ENCODE data around the gene ADPRH. TPM values are rescaled to one million over a fixed set of nuclear protein-coding genes. Genes with fewer than 3 reads are reported as not detected.

Gene ADPRH
- total RNA-seq (2013; cell fraction: nucleolus; rRNA removed), result 31.0 and 32.4 TPM in 2 replicates
- total RNA-seq (2014; rRNA removed) (15.4 and 17.2 TPM in 2 replicates), total RNA-seq (2014; rRNA removed; fragmentation: Illumina TruSeq; extraction: Trizol) (12.2 and 13.2 TPM in 2 replicates), total RNA-seq (2021) (24.9 and 26.0 TPM in 2 replicates), polyA plus RNA-seq (2011; rRNA removed) (32.6 and 33.1 TPM in 2 replicates), polyA plus RNA-seq (2014; fragmentation: Illumina TruSeq; extraction: Trizol) (24.5 and 25.8 TPM in 2 replicates), polyA plus RNA-seq (2014; fragmentation: Nextera tagmentation; extraction: Ambion mirVana) (1 to 10 TPM; 2.3 to 3.7 TPM), polyA plus RNA-seq (2014; rRNA removed) (16.5 and 19.1 TPM in 2 replicates), polyA plus RNA-seq (2016; fragmentation: Nextera tagmentation; extraction: Ambion mirVana) (10 to 100 TPM; 19.0 to 22.0 TPM), polyA minus RNA-seq (2011; rRNA and poly(A)+ RNA removed) (31.7 and 36.9 TPM in 2 replicates), Bru-seq, nascent RNA (percentile 83 among the genes with signal in this experiment), BruChase-seq, experiment 1, labeled RNA remaining after a 6-hour chase (percentile 80 among the genes with signal in this experiment), BruChase-seq, experiment 2, labeled RNA remaining after a 2-hour chase (percentile 81 among the genes with signal in this experiment)
- 11.1 TPM for polyA plus RNA-seq (2011; ENCODE audit: low read depth)
- 23.1 and 27.0 TPM in 2 replicates for polyA plus RNA-seq (2011; cell fraction: cytosol; rRNA removed)
- 18.0 and 19.9 TPM in 2 replicates for polyA plus RNA-seq (2011; cell fraction: nucleus; rRNA removed)
- polyA plus RNA-seq (2012), result 13.2 and 20.2 TPM in 2 replicates
- polyA minus RNA-seq (2011; cell fraction: cytosol; rRNA and poly(A)+ RNA removed), result 10.2 and 11.2 TPM in 2 replicates
- 12.1 and 16.2 TPM in 2 replicates for polyA minus RNA-seq (2011; cell fraction: nucleus; rRNA and poly(A)+ RNA removed)
- long read RNA-seq, experiment 1, full-length matches to known transcripts, result 10 of 10 reads
- long read RNA-seq, experiment 1, partial matches to known transcripts, result 0 of 10 reads
- long read RNA-seq, experiment 1, other reads (novel, unspliced or antisense), result 0 of 10 reads
- long read RNA-seq, experiment 2, full-length matches to known transcripts, result 56 of 73 reads
- long read RNA-seq, experiment 2, partial matches to known transcripts, result 14 of 73 reads
- long read RNA-seq, experiment 2, other reads (novel, unspliced or antisense), result 3 of 73 reads

DNA sequence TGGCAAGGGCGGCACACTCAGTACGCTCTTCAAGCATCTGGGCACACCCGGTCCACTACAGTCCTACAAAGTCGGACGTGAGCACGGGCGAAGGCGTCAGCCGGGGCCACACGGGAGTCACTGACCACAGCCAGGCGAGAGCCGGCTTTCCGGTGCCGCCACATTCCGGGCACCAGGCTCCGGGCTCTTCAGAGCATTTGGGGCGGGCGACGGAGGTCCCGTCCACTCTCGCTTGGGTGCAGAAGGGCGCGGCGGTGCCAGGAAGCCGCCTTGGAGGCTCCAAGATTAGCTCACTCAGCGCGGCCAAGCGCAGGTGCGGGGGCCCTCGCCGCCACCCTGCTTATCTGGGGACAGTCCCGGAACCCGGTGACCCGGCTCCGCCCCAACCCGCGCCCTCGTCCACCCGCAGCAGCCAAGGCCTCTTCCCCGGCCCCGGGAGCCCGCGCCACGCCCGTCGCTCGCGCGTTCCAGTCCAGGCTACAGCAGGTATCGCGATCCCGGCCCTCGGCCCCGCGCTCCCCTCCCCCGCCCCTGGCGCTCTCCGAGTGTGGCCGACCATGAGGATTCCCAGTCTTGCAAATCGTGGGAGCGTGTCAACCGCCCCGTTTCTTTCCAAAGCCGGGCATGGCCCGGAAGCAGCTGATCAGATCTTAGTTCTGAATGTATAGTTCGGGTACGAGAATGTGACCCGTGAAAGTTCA lies at the start of gene ADPRH:
Gene ADPRH, plus strand, starts transcription at position 127 of the 701 bp plus-strand sequence. CDS start 2,678 bp downstream, outside the sequence.
- Histone ChIP-seq H3K79me2 (ENCODE audit: control insufficient read depth, insufficient read depth, low read length) (peaks cover 35% of the 10 kb centered on the region), H2AFZ (ENCODE audit: control insufficient read depth, low read depth, low read length) (peak within 1 kb of the TSS; percentile 73), H3K9ac (ENCODE audit: control insufficient read depth, insufficient read depth, low read length) (peak within 1 kb of the TSS; percentile 89), H3K27ac (ENCODE audit: control insufficient read depth, insufficient read depth) (peak within 1 kb of the TSS; percentile 97), H3K4me3 (peak within 1 kb of the TSS; percentile 84), H4K20me1 (ENCODE audit: control insufficient read depth, insufficient read depth) (no peaks in the 10 kb centered on the region), H3K36me3 (ENCODE audit: control insufficient read depth in 2 of 2, insufficient read depth in 2 of 2, low read length in 1 of 2) (no peaks in the 10 kb centered on the region), H3K4me1 (ENCODE audit: control insufficient read depth, insufficient read depth, low read length) (peaks cover 17% of the 10 kb centered on the region), H3K4me2 (ENCODE audit: control insufficient read depth, insufficient read depth) (peak within 1 kb of the TSS; percentile 77), H3K9me3 (replicated peaks; ENCODE audit: control insufficient read depth, insufficient read depth, low read length) (no peaks in the 10 kb centered on the region), H3K27me3 (replicated peaks in 1 of 2; ENCODE audit: control insufficient read depth in 2 of 2, insufficient read depth in 2 of 2, low read length in 1 of 2) (no peaks in the 10 kb centered on the region)
- ChIA-PET CTCF (interaction anchor here (0.7 to 6.4 kb wide), 5 partner anchors 10 to 21 kb away, joined by 3 to 56 read pairs (median 15); no protein-coding TSS in a partner anchor), RAD21 (ENCODE audit: unreplicated experiment) (interaction anchor here (0.6 to 6.2 kb wide), 13 partner anchors 9 to 26 kb away, joined by 3 to 76 read pairs (median 6); partner anchors contain the start of gene CD80), POLR2A (interaction anchor here (0.5 to 7.4 kb wide), 14 partner anchors 8 to 515 kb away, joined by 3 to 133 read pairs (median 8); partner anchors contain the start of genes CD80, COX17, GSK3B and PLA1A), SMC1A (ENCODE audit: uncharacterized antibody, unreplicated experiment) (interaction anchor here (0.5 to 5.7 kb wide), 14 partner anchors 8 to 97 kb away, joined by 3 to 62 read pairs (median 6); partner anchors contain the start of genes CD80, COX17 and PLA1A)
- DNase-seq (ENCODE audit: low read depth, low spot score) (no peak), ATAC-seq (peak; percentile 80), FAIRE-seq (peak; percentile 23)
- no TSS peak for BruUV-seq (replicated peaks)
- in situ Hi-C loops (cut with MboI), result no loop called here
- 1% methylated on average over 68 of the region's 68 CpGs for WGBS (ENCODE audit: insufficient coverage, insufficient replicate concordance, low lambda C conversion rate, missing lambda C conversion rate)
- intact Hi-C loops (cut with micrococcal nuclease; ENCODE audit: unreplicated experiment), result loop anchor here (1.0 kb wide), 2 partner anchors 19 to 59 kb away; no protein-coding TSS in a partner anchor
- TF ChIP-seq KAT2A (conservative IDR thresholded peaks at IDR 0.05; ENCODE audit: control insufficient read depth, low read depth, low read length), result no peak
- 0 out of 2 replicates have a peak, but pooled peaks have one; percentile 24 for TF ChIP-seq RCOR1 (conservative IDR thresholded peaks at IDR 0.05; ENCODE audit: low read depth, low read length)
- no peak; the same call in 1 of the 2 replicates for TF ChIP-seq HCFC1 (IDR thresholded peaks at IDR 0.05; ENCODE audit: low read length)
- TF ChIP-seq, protein P1, sequence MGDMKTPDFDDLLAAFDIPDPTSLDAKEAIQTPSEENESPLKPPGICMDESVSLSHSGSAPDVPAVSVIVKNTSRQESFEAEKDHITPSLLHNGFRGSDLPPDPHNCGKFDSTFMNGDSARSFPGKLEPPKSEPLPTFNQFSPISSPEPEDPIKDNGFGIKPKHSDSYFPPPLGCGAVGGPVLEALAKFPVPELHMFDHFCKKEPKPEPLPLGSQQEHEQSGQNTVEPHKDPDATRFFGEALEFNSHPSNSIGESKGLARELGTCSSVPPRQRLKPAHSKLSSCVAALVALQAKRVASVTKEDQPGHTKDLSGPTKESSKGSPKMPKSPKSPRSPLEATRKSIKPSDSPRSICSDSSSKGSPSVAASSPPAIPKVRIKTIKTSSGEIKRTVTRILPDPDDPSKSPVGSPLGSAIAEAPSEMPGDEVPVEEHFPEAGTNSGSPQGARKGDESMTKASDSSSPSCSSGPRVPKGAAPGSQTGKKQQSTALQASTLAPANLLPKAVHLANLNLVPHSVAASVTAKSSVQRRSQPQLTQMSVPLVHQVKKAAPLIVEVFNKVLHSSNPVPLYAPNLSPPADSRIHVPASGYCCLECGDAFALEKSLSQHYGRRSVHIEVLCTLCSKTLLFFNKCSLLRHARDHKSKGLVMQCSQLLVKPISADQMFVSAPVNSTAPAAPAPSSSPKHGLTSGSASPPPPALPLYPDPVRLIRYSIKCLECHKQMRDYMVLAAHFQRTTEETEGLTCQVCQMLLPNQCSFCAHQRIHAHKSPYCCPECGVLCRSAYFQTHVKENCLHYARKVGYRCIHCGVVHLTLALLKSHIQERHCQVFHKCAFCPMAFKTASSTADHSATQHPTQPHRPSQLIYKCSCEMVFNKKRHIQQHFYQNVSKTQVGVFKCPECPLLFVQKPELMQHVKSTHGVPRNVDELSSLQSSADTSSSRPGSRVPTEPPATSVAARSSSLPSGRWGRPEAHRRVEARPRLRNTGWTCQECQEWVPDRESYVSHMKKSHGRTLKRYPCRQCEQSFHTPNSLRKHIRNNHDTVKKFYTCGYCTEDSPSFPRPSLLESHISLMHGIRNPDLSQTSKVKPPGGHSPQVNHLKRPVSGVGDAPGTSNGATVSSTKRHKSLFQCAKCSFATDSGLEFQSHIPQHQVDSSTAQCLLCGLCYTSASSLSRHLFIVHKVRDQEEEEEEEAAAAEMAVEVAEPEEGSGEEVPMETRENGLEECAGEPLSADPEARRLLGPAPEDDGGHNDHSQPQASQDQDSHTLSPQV (IDR thresholded peaks at IDR 0.05), result no peak
- no peak for TF ChIP-seq MTA3 (IDR thresholded peaks at IDR 0.05; ENCODE audit: borderline replicate concordance, low read length)
- TF ChIP-seq MYC (IDR thresholded peaks at IDR 0.05; ENCODE audit: insufficient read depth, insufficient read length, insufficient replicate concordance, low read length, severe bottlenecking), result no peak
- TF ChIP-seq TAF1 (IDR thresholded peaks at IDR 0.05; ENCODE audit: borderline replicate concordance, low read depth, low read length), result no peak
- no peak for TF ChIP-seq CREB1 (IDR thresholded peaks at IDR 0.05; ENCODE audit: low read depth)
- no peak for TF ChIP-seq YBX1 (IDR thresholded peaks at IDR 0.05)
- peak; percentile 29; the same call in 1 of the 2 replicates for TF ChIP-seq CBX5 (IDR thresholded peaks at IDR 0.05; ENCODE audit: low read depth)
- TF ChIP-seq TARDBP (IDR thresholded peaks at IDR 0.05; ENCODE audit: borderline replicate concordance), result no peak
